Measurements from ENCODE around the gene SLC6A8.
A peak's percentile ranks its signal among the peaks of the same experiment; 100 is the strongest.
"Not testable (repeated sequence)": the region's sequence is repeated elsewhere in the genome, so short reads cannot be mapped to it uniquely, and the experiment has no call there.

SLC6A8 gene

GRCh38 chrX:153672531-153673427, 14.9 kb upstream of the SLC6A8 start:
- DNase-seq = no peak

GRCh38 chrX:153673428-153674218, 14.1 kb upstream of the SLC6A8 start, which contains the start of gene PNCK:
TSS of gene PNCK (minus strand) at chrX:153673813. CDS start at chrX:153673076, 737 bp downstream.
- no peak for DNase-seq

GRCh38 chrX:153674219-153674851, 13.4 kb upstream of the SLC6A8 start:
- no peak for DNase-seq

GRCh38 chrX:153681175-153681574, 6.6 kb upstream of the SLC6A8 start:
- DNase-seq = no peak

GRCh38 chrX:153683486-153683885, 4.2 kb upstream of the SLC6A8 start:
- DNase-seq = not testable (repeated sequence)

- peak in 1 of 2 experiments; percentile 21 for DNase-seq
Observed at GRCh38 chrX:153684467-153685155, 3.1 kb upstream of the SLC6A8 start.

GRCh38 chrX:153685156-153685536, 2.6 kb upstream of the SLC6A8 start:
- no peak for DNase-seq

- DNase-seq = no peak
Observed at GRCh38 chrX:153685751-153686696, 1.7 kb upstream of the SLC6A8 start.

GRCh38 chrX:153686711-153687110, 1.0 kb upstream of the SLC6A8 start:
- peak in 1 of 2 experiments; percentile 33 for DNase-seq

- no peak for DNase-seq
Observed at GRCh38 chrX:153688071-153688470, 345 bp downstream of the SLC6A8 start.

- no peak for DNase-seq
Observed at GRCh38 chrX:153688506-153688905, 780 bp downstream of the SLC6A8 start.

GRCh38 chrX:153688911-153689590, 1.3 kb downstream of the SLC6A8 start:
- peak in 1 of 2 experiments; percentile 54 for DNase-seq

- no peak for DNase-seq
Observed at GRCh38 chrX:153689654-153690465, 2.1 kb downstream of the SLC6A8 start.

- DNase-seq = peak in 1 of 2 experiments; percentile 23
Observed at GRCh38 chrX:153690466-153690865, 2.7 kb downstream of the SLC6A8 start.

- not testable (repeated sequence) for DNase-seq
Observed at GRCh38 chrX:153691032-153691827, 3.5 kb downstream of the SLC6A8 start.

- no peak for DNase-seq
Observed at GRCh38 chrX:153692003-153692402, 4.3 kb downstream of the SLC6A8 start.

GRCh38 chrX:153692611-153693156, 5.0 kb downstream of the SLC6A8 start:
- no peak for DNase-seq

GRCh38 chrX:153693216-153694086, 5.7 kb downstream of the SLC6A8 start:
- DNase-seq = no peak

Measured in NCI-H524 (cell line).